GM18508 (cell line): ENCODE results near the gene CTSL.

Experiments
- ATAC-seq: cut with Tn5 transposase; IDR thresholded peaks from one replicate; pipeline ENCODE4 v1.9.1; 2021; ENCODE audit warnings: moderate number of reproducible peaks; ENCODE audit not compliant: insufficient read depth, unreplicated experiment

Gene CTSL

GRCh38 chr9:87725900-87726709 is at the start of gene CTSL:
Gene CTSL (plus strand): TSS chr9:87726119. CDS start chr9:87727604, 1,485 bp downstream.
- no peak for ATAC-seq

- ATAC-seq, result no peak
These were observed 48.7 kb upstream of the CTSL start for GRCh38 chr9:87676976-87677775.

DNA sequence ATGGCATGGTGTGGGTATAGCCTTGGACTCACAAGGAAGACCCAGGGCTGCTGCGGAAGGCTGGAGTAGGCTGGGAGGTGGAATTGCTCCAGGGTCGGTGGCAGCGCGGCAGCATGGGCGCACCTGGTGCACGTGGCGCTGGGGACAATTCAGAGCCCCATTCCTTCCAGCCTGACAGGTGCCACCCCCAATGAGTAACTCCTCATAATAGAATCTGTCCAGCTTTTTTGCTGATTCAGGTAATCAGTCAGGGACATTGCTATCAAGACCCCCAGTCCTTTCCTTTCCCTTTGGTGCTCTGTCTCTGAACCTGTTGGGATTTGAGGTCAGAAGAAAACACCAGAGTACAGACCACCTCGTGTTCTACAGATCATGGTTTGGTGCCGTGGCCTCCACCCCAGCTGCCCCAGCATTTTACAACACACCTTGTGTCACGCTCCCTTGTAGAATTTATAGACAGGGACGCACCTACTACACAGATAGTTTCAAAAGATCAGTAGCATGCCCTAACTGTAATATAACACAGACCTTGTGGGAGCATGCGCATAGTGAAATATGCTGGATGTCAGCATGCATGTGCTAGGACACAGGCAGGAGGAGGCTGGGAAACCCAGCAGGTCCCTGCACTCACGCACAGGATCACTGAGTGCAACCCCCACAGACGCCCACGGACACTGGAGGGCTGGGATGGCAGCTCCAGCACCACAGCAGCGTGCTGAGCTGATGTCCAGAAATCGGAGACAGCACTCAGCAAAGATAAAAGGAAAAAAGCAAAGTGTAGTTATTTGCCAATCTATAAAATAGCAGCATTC is 47.9 kb upstream of the CTSL start:
- no peak for ATAC-seq

- ATAC-seq, result no peak
These were observed 47.1 kb upstream of the CTSL start for GRCh38 chr9:87678650-87679355.

DNA sequence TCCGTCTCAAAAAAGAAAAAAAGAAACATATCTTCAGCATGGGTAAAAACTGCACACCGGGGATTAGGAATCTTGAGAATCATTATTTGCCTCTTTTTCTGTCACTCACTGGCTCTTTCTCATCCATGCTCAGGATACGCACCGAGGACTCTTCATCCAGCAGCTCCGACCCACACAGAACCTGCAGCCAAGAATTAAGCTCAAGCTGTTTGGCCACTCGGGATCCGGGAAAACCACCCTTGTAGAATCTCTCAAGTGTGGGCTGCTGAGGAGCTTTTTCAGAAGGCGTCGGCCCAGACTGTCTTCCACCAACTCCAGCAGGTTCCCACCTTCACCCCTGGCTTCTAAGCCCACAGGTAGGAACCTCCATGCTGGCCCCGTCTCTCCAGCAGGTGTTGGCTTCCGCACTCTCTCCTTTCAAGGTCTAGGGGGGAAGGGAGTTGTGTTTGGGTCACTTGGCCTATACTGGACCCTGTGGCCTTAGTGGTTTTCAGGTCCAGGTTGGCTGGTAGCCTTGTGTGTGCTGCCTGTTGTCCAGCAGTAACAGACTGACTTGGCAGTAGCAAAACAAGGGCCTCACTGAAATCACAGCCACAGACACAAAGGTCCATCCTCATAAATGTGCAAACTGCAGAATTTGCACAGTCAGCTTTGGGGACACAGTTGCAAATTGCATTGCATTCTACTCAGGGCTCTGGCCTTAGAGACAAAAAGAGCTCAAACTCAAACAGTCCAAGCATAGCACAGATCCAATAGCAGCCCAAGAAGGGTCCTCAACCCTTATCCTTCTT is 44.5 kb upstream of the CTSL start:
- no peak for ATAC-seq

DNA sequence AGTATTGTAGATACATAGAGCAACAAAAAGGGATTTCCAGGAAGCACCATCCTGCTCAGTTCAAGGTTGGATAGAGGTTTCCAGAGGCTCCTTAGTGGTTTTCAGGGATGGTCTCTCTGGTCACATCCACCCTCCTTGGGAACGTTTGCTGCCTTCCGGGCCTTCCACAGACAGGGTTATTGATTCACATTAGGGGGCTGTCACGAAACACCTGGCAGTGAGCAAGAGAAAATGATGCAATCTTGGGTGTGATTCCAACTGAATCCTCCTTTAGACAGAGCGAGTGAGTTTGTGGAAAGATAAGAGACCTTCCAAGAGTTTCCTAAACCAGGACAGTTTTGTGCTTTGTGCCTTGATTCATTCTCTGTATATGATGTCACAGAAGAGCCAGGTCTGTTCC is 43.8 kb upstream of the CTSL start:
- no peak for ATAC-seq

- no peak for ATAC-seq
These were observed 43.3 kb upstream of the CTSL start for GRCh38 chr9:87682618-87683017.

GRCh38 chr9:87683751-87684626 is 41.9 kb upstream of the CTSL start:
- no peak for ATAC-seq

GRCh38 chr9:87684627-87685219 is 41.2 kb upstream of the CTSL start:
- ATAC-seq, result no peak

- no peak for ATAC-seq
These were observed 40.5 kb upstream of the CTSL start for GRCh38 chr9:87685441-87685840.

- no peak for ATAC-seq
These were observed 39.9 kb upstream of the CTSL start for GRCh38 chr9:87685871-87686519.

GRCh38 chr9:87686520-87687090 is 39.3 kb upstream of the CTSL start:
- no peak for ATAC-seq

DNA sequence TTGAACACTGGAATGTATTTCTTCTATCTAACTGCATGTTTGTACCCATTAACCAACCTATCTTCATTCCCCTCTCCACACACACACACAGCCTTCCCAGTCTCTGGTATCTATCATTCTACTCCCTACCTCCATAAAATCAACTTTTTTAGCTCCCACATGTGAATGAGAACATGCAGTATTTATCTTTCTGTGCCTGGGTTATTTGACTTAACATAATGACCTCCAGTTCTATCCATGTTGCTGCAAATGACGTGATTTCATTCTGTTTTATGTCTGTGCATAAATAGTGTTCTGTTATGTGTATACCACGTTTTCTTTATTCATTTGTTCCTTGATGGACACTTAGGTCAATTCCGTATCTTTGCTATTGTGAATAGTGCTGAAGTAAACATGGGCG is 38.7 kb upstream of the CTSL start:
- no peak for ATAC-seq

DNA sequence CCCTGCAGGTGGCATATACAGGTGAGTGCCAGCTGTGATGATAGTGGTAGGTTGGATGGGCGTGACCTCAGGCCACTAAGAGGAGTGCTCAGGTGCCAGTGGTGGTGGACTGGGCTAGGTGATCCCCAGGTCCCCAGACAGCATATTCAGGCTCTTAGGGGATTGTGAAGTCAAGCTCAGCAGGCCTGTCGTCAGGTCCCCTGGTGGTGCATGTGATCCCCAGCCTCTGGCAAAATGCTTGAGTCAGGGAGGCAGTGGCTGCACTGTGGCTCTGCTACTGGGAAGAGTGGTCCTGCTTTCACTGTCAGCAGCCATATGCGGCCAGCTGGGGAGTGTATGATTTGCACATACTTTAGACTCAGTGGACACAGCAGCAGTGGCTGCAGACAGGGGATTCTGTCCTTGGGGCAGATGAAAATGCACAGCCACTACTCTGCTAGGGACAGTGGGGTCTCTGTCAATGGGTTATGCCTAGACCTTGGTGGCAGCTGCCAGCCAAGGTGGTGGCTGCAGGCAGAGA is 31.6 kb upstream of the CTSL start:
- no peak for ATAC-seq

- no peak for ATAC-seq
These were observed 30.4 kb upstream of the CTSL start for GRCh38 chr9:87695523-87695922.

DNA sequence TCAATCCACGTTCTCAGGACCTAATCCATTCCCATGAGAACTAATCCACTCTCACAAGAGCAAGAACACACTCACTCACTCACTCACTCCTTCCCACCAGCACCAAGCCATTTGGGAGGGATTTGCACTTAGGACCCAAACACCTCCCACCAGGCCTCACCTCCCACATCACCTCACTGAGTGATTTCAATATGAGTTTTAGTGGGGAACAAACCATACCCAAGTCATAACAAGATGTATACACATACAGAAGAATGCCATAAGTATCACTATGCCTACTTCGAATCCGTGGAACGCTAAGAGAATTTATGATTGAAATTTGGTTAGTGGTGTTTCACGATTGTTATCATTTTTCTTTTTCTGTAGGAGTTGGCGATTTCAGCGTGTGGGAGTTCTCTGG is 29.3 kb upstream of the CTSL start:
- ATAC-seq, result no peak
